B cell (primary cell): ENCODE measurements around the gene MCM5. TPM values are rescaled to one million over a fixed set of nuclear protein-coding genes. Genes with fewer than 3 reads are reported as not detected.

Experiments used
- ATAC-seq: fragments of 200-7000 bp; cut with Tn5 transposase; one replicate; pipeline ENCODE4 v1.10.0; 2021; ENCODE audit warnings: low read depth, mild to moderate bottlenecking, moderate number of reproducible peaks, moderate library complexity
- CTCF ChIA-PET: fragments of 350-600 bp; sonication (Branson Sonifier 250); formaldehyde crosslinking; loops from one replicate; lab custom pipeline; 2021; ENCODE audit warnings: antibody characterized with exemption, inconsistent platforms; lab: Charles Lee
- POLR2A ChIA-PET: fragments of 350-600 bp; sonication (Branson Sonifier 250); formaldehyde crosslinking; loops from one replicate; lab custom pipeline; 2021; ENCODE audit warnings: antibody characterized with exemption; lab: Charles Lee
- DNase-seq: peaks from one replicate; pipeline ENCODE4 v3.0.0; 2013
- H2AFZ ChIP-seq: 2 replicates; pipeline ENCODE4 v1.6.1; 2012; ENCODE audit warnings: mild to moderate bottlenecking, low read depth, low read length; ENCODE audit not compliant: insufficient read depth, poor library complexity, severe bottlenecking
- H3K27ac ChIP-seq, 2 donors: 1 replicate in 1 of 2; 2 replicates in 1 of 2; pipeline ENCODE4 v1.5.1; 2012 to 2013; ENCODE audit warnings: low read length in 2 of 2, mild to moderate bottlenecking in 2 of 2, moderate library complexity in 1 of 2
- H3K27me3 ChIP-seq, 4 experiments: fragments of 200-600 bp in 1 of 4; sonication (generic) in 1 of 4; replicated peaks in 1 of 4; 1 replicate in 2 of 4; 2 replicates in 2 of 4; pipeline versions ENCODE4 v1.6.1 to v1.7.0; 2013 to 2016; ENCODE audit warnings: low read length in 3 of 4, mild to moderate bottlenecking in 2 of 4, mixed read lengths in 1 of 4, moderate library complexity in 1 of 4; ENCODE audit not compliant: insufficient read depth in 4 of 4, control insufficient read depth in 3 of 4; ENCODE audit errors: control extremely low read depth in 1 of 4
- H3K36me3 ChIP-seq, 2 experiments: replicated peaks in 1 of 2; 1 replicate in 1 of 2; 2 replicates in 1 of 2; pipeline versions ENCODE4 v1.6.1 to v1.7.1; 2013; ENCODE audit warnings: low read length in 1 of 2; ENCODE audit not compliant: insufficient read depth in 2 of 2, control insufficient read depth in 1 of 2; ENCODE audit errors: control extremely low read depth in 1 of 2, extremely low read depth in 1 of 2
- H3K4me1 ChIP-seq, 2 donors: fragments of 200-600 bp in 1 of 2; sonication (generic) in 1 of 2; 1 replicate in 1 of 2; 2 replicates in 1 of 2; pipeline versions ENCODE4 v1.5.1 to v1.6.1; 2013 to 2017; ENCODE audit warnings: low read length in 2 of 2; ENCODE audit not compliant: control insufficient read depth in 2 of 2, insufficient read depth in 2 of 2
- H3K4me2 ChIP-seq: replicated peaks from 2 replicates; pipeline ENCODE3; 2012; ENCODE audit warnings: mild to moderate bottlenecking, low read depth, low read length; ENCODE audit not compliant: poor library complexity, severe bottlenecking
- H3K4me3 ChIP-seq, 5 experiments: fragments of 200-600 bp in 1 of 5; sonication (generic) in 1 of 5; 1 replicate in 3 of 5; 2 replicates in 2 of 5; pipeline versions ENCODE4 v1.5.1 to v1.7.0; 2011 to 2016; ENCODE audit warnings: low read length in 4 of 5, mild to moderate bottlenecking in 4 of 5, low read depth in 2 of 5, control low read depth in 1 of 5, moderate library complexity in 1 of 5; ENCODE audit not compliant: insufficient read depth in 1 of 5; ENCODE audit errors: control extremely low read depth in 1 of 5, extremely low read depth in 1 of 5
- H3K79me2 ChIP-seq: fragments of 200-600 bp; sonication (generic); one replicate; pipeline ENCODE4 v1.6.0; 2016; ENCODE audit warnings: low read length; ENCODE audit not compliant: control insufficient read depth, insufficient read depth
- H3K9ac ChIP-seq: fragments of 200-600 bp; sonication (generic); 2 replicates; pipeline ENCODE4 v1.6.1; 2017; ENCODE audit warnings: mild to moderate bottlenecking, low read length, moderate library complexity
- H3K9me3 ChIP-seq, 3 donors: one replicate each; pipeline versions ENCODE4 v1.6.1 to v1.7.1; 2013; ENCODE audit warnings: low read length in 2 of 3; ENCODE audit not compliant: control insufficient read depth in 2 of 3, insufficient read depth in 1 of 3; ENCODE audit errors: control extremely low read depth in 1 of 3
- H4K20me1 ChIP-seq: 2 replicates; pipeline ENCODE4 v1.6.0; 2012; ENCODE audit warnings: mild to moderate bottlenecking, low read length; ENCODE audit not compliant: insufficient read depth, control insufficient read depth, poor library complexity, severe bottlenecking
- H3K27ac Mint-ChIP-seq: one replicate; pipeline ENCODE4 v1.8.0; 2021; ENCODE audit warnings: mixed read lengths
- H3K27me3 Mint-ChIP-seq: one replicate; pipeline ENCODE4 v1.8.0; 2021; ENCODE audit warnings: mixed read lengths
- H3K4me1 Mint-ChIP-seq: one replicate; pipeline ENCODE4 v1.8.0; 2021; ENCODE audit warnings: mixed read lengths
- H3K4me3 Mint-ChIP-seq: one replicate; pipeline ENCODE4 v1.8.0; 2021; ENCODE audit warnings: mixed read lengths
- H3K9me3 Mint-ChIP-seq: one replicate; pipeline ENCODE4 v1.8.0; 2022; ENCODE audit warnings: mixed read lengths; ENCODE audit not compliant: insufficient read depth
- CTCF ChIP-seq: fragments of 200-600 bp; IDR thresholded peaks from one replicate; pipeline ENCODE4 v1.8.0; 2022; ENCODE audit warnings: antibody characterized with exemption, mild to moderate bottlenecking
- EZH2 ChIP-seq: IDR thresholded peaks from 2 replicates; pipeline ENCODE4 v1.6.1; 2012; ENCODE audit warnings: borderline replicate concordance, low read depth, mild to moderate bottlenecking, moderate library complexity, low read length; ENCODE audit not compliant: insufficient read depth, poor library complexity, severe bottlenecking
- WGBS: methylation state at CpG from one replicate; pipeline ENCODE4 v1.1.5; 2013; ENCODE audit warnings: missing lambda C conversion rate; ENCODE audit not compliant: insufficient coverage; 5-methylcytosine and 5-hydroxymethylcytosine counted together
- intact Hi-C: fragments of 100-400 bp; cut with micrococcal nuclease; formaldehyde crosslinking; loops from one replicate; pipeline ENCODE4 v1.10.0; 2022
- polyA plus RNA-seq: library from polyadenylated mRNA; depleted of rRNA; stranded (reverse); fragments of >200 nt; gene quantifications from 2 replicates; pipeline ENCODE4 v1.2.3, GENCODE V29; 2012
- total RNA-seq, 2 donors: library from RNA; stranded (reverse); fragments of 120-200 nt in 1 of 2; gene quantifications; 1 replicate in 1 of 2; 2 replicates in 1 of 2; pipeline versions ENCODE4 v1.2.3 to v1.2.4, GENCODE V29; 2013 to 2022

Gene MCM5
- total and polyA plus RNA-seq, 2 donors (not counting 1 experiment from before 2014, with no cell fraction given), result 112 to 203 TPM

- H4K20me1 ChIP-seq, result no peaks in the 10 kb centered on the region
- 7% methylated on average over 13 of the region's 19 CpGs for WGBS
- peak; percentile 72 for ATAC-seq
- peak overlapping the region in 4 of 5 experiments; percentile 14 to 42 (median 24) for H3K4me3 ChIP-seq
- Mint-ChIP-seq H3K27ac (peak overlapping the region; percentile 99), H3K4me3 (peak overlapping the region; percentile 90), H3K4me1 (peaks cover 58% of the 10 kb centered on the region), H3K27me3 (no peaks in the 10 kb centered on the region), H3K9me3 (no peaks in the 10 kb centered on the region)
- no peak for TF ChIP-seq CTCF
- no peak for TF ChIP-seq EZH2
- H3K9me3 ChIP-seq, result peaks cover 0 to 9% (median 0%) of the 10 kb centered on the region in 3 donors
- peaks cover 45 to 64% of the 10 kb centered on the region in 2 donors for H3K4me1 ChIP-seq
- ChIA-PET POLR2A (interaction anchor here (0.7 to 3.8 kb wide), 15 partner anchors 13 to 58 kb away, joined by 3 to 94 read pairs (median 6); partner anchors contain the start of gene TOM1), CTCF (interaction anchor here (0.7 to 13.9 kb wide), 21 partner anchors 10 to 269 kb away, joined by 3 to 311 read pairs (median 4); partner anchors contain the start of genes HMOX1, RASD2 and TOM1)
- H3K27me3 ChIP-seq, result no peaks in the 10 kb centered on the region
- intact Hi-C loops, result loop anchor here (1.0 to 5.0 kb wide), 8 partner anchors 15 to 810 kb away; partner anchors contain the start of genes APOL3, HMGXB4, HMOX1 and MCM5
- peak; percentile 91 for DNase-seq
- H2AFZ ChIP-seq, result peak overlapping the region; percentile 50
- H3K4me2 ChIP-seq, result peak overlapping the region; percentile 98
- H3K36me3 ChIP-seq, result no peaks in the 10 kb centered on the region
- H3K9ac ChIP-seq, result peak overlapping the region; percentile 53
- no peaks in the 10 kb centered on the region for H3K79me2 ChIP-seq
- H3K27ac ChIP-seq, result peak overlapping the region; percentile 92 to 95
These were observed 47.5 kb upstream of the MCM5 start for GRCh38 chr22:35352214-35353111.
